A673 (cell line): Measurements from ENCODE around the gene KLF11. TPM values are rescaled to one million over a fixed set of nuclear protein-coding genes. Genes with fewer than 3 reads are reported as not detected.

ENCODE experiments used
- BruUV-seq: library from RNA; stranded (reverse); fragments of 400-500 nt; replicated peaks from 2 replicates; lab custom pipeline; 2021; lab: Mats Ljungman, UMichigan
- CTCF ChIA-PET: fragments of 300-600 bp; sonication (Branson Sonifier 250); formaldehyde crosslinking; loops from one replicate; lab custom pipeline; 2022; ENCODE audit warnings: antibody characterized with exemption; lab: Charles Lee
- POLR2A ChIA-PET: fragments of 300-600 bp; sonication (Branson Sonifier 250); formaldehyde crosslinking; loops from one replicate; lab custom pipeline; 2022; ENCODE audit warnings: antibody characterized with exemption; ENCODE audit not compliant: low non-redundant PET; lab: Charles Lee
- DNase-seq: peaks from one replicate; pipeline ENCODE4 v3.0.0-alpha.2; 2015; ENCODE audit warnings: low spot score
- H3K27ac ChIP-seq: fragments of 200-600 bp; sonication (generic); 2 replicates; pipeline ENCODE4 v1.5.1; 2016; ENCODE audit warnings: mixed run types, low read depth, mild to moderate bottlenecking, mixed read lengths, antibody characterized with exemption, low read length; ENCODE audit not compliant: poor library complexity, severe bottlenecking
- H3K27me3 ChIP-seq: fragments of 200-600 bp; sonication (generic); replicated peaks from 2 replicates; pipeline ENCODE4 v1.6.1; 2017; ENCODE audit warnings: mixed run types, low read depth, mild to moderate bottlenecking, mixed read lengths, antibody characterized with exemption, low read length; ENCODE audit not compliant: insufficient read depth, poor library complexity
- H3K36me3 ChIP-seq: fragments of 200-600 bp; sonication (generic); 2 replicates; pipeline ENCODE4 v1.6.1; 2016; ENCODE audit warnings: mixed run types, mild to moderate bottlenecking, mixed read lengths, antibody characterized with exemption, low read length; ENCODE audit not compliant: insufficient read depth, poor library complexity, severe bottlenecking
- H3K4me1 ChIP-seq: fragments of 200-600 bp; sonication (generic); 2 replicates; pipeline ENCODE4 v1.6.1; 2017; ENCODE audit warnings: mixed run types, mild to moderate bottlenecking, mixed read lengths, antibody characterized with exemption, low read length; ENCODE audit not compliant: insufficient read depth, poor library complexity, severe bottlenecking
- H3K4me3 ChIP-seq: fragments of 200-600 bp; sonication (generic); 2 replicates; pipeline ENCODE4 v1.5.1; 2016; ENCODE audit warnings: low read depth, mixed run types, mild to moderate bottlenecking, mixed read lengths, low read length; ENCODE audit not compliant: poor library complexity, severe bottlenecking
- H3K9me3 ChIP-seq: fragments of 200-600 bp; sonication (generic); 2 replicates; pipeline ENCODE4 v1.6.1; 2016; ENCODE audit warnings: mixed run types, low read depth, mild to moderate bottlenecking, mixed read lengths, antibody characterized with exemption, low read length; ENCODE audit not compliant: poor library complexity, severe bottlenecking
- CTCF ChIP-seq: fragments of 300-800, 200-600 bp; sonication (generic); conservative IDR thresholded peaks from 2 replicates; pipeline ENCODE4 v1.5.1; 2017; ENCODE audit warnings: low read depth, mild to moderate bottlenecking, antibody characterized with exemption, low read length, moderate library complexity, mixed read lengths
- EZH2 ChIP-seq: fragments of 200-600 bp; sonication (generic); IDR thresholded peaks from 2 replicates; pipeline ENCODE4 v1.6.1; 2017; ENCODE audit warnings: borderline replicate concordance, low read depth, mild to moderate bottlenecking, mixed read lengths, antibody characterized with exemption, low read length; ENCODE audit not compliant: poor library complexity, severe bottlenecking
- intact Hi-C: fragments of 100-400 bp; cut with micrococcal nuclease; formaldehyde crosslinking; loops from one replicate; pipeline ENCODE4 v1.10.0; 2022; ENCODE audit not compliant: unreplicated experiment
- total RNA-seq: library from RNA; stranded (reverse); gene quantifications from 2 replicates; pipeline ENCODE4 v1.2.3, GENCODE V29; 2021

The KLF11 gene
- total RNA-seq, 1 experiment from 2014 or later, result 3.0 TPM

- Histone ChIP-seq H3K36me3 (no peaks in the 10 kb centered on the region), H3K4me3 (peak overlapping the region; percentile 48), H3K4me1 (peaks cover 9% of the 10 kb centered on the region), H3K9me3 (no peaks in the 10 kb centered on the region), H3K27ac (no peak overlapping the region), H3K27me3 (peaks cover 91% of the 10 kb centered on the region)
- intact Hi-C loops, result loop anchor here (10.0 kb wide), 1 partner anchor 585 kb away; no protein-coding TSS in a partner anchor
- DNase-seq, result peak; percentile 70
- POLR2A ChIA-PET, result interaction anchor here (0.7 kb wide), 1 partner anchor 8 kb away, joined by 3 read pairs; no protein-coding TSS in a partner anchor
- CTCF ChIA-PET, result interaction anchor here (0.9 kb wide), 1 partner anchor 18 kb away, joined by 3 read pairs; no protein-coding TSS in a partner anchor
- no peak for TF ChIP-seq CTCF
- TF ChIP-seq EZH2, result peak; percentile 96
- BruUV-seq, result no TSS peak
Measured at GRCh38 chr2:10079266-10079869, 36.0 kb downstream of the KLF11 start.

GRCh38 chr2:10079870-10080535, 36.7 kb downstream of the KLF11 start, which contains the start of gene CYS1:
Gene CYS1 (minus strand): TSS chr2:10080411. CDS start chr2:10080223, 188 bp downstream.
- H3K9me3 ChIP-seq, result no peaks in the 10 kb centered on the region
- no peak within 1 kb of the TSS for H3K27ac ChIP-seq
- ChIA-PET CTCF (no interaction called here), POLR2A (no interaction called here)
- intact Hi-C loops, result loop anchor here (10.0 kb wide), 1 partner anchor 585 kb away; no protein-coding TSS in a partner anchor
- H3K36me3 ChIP-seq, result no peaks in the 10 kb centered on the region
- BruUV-seq, result no TSS peak
- H3K4me3 ChIP-seq, result peak within 1 kb of the TSS; percentile 48
- DNase-seq, result no peak
- peaks cover 9% of the 10 kb centered on the region for H3K4me1 ChIP-seq
- TF ChIP-seq EZH2 (no peak), CTCF (no peak)
- peaks cover 92% of the 10 kb centered on the region for H3K27me3 ChIP-seq

GRCh38 chr2:10080536-10081304, 37.4 kb downstream of the KLF11 start:
- no peak for DNase-seq
- intact Hi-C loops, result no loop called here
- BruUV-seq, result no TSS peak
- Histone ChIP-seq H3K4me3 (peak overlapping the region; percentile 48), H3K4me1 (peaks cover 9% of the 10 kb centered on the region), H3K27me3 (peaks cover 85% of the 10 kb centered on the region), H3K27ac (no peak overlapping the region), H3K36me3 (no peaks in the 10 kb centered on the region), H3K9me3 (no peaks in the 10 kb centered on the region)
- ChIA-PET POLR2A (no interaction called here), CTCF (no interaction called here)
- TF ChIP-seq EZH2, result peak; percentile 92
- TF ChIP-seq CTCF, result no peak
